Measurements from ENCODE around the gene NINL.

NINL gene

DNA sequence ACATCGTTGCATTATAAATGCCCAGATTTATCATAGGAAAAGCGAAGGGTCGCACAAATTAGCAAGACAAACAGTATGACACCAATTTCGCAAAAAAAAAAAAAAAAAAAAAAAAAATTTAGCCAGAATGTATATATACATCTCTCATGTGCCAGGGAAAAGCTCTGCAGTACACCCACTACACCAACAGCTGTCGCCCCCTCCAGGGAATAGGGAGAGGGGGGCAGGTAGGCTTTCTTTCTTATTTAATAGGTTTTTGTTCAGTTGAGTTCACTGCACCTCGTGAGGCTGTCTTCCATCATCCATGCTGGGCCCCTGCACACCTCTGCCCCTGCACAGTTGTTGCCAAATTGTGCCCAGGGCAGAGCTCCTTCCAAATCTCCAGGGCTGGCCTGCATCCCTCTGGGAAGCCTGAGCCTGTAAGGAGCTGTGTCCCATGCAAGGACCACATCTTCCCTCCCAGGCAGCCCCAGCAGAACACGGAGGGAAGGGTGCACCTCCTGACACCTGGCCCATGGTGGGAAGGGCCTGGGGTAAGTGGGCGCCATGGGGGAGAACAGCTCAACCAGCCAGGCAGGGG, 85.4 kb downstream of the NINL start:
- DNase-seq, result no peak

DNA sequence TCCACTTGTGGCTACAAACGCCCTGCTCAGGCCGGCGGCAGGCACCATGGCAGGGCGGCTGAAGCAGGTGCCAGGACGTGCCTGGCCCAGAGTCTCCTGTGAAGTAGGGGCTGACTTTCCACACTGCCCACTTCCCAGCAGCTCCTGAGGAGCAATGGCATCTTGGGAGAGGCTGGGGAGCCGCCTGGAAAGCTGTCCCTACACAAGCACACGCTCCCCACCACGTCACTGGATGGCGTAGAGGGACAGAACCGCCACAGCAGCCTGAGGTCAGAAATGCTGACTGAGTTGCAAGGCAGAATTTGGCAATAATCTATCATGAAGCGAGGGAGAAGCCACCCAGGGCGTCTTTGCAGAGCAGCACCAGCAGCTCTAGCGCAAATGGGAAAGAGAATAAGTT, 86.3 kb downstream of the NINL start:
- no peak for DNase-seq

DNA sequence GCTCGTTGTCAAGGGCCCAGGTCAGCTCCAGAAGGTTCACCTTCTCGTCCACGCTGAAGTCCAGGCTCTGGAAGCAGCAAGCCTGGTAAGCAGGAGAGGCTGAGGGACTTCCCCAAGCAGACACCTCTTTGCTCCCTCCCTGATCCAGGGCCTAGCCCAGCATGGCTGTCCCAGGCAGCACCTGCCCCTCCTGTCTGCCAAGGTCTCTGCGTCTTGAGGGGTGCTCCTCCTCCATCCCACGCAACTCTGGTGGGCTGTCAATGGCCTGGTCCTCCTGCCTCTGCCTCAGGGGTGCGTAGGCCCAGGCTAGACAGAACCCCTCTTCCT, 87.1 kb downstream of the NINL start:
- no peak for DNase-seq

- DNase-seq, result no peak
These were observed 87.6 kb downstream of the NINL start for GRCh38 chr20:25497586-25498279.

DNA sequence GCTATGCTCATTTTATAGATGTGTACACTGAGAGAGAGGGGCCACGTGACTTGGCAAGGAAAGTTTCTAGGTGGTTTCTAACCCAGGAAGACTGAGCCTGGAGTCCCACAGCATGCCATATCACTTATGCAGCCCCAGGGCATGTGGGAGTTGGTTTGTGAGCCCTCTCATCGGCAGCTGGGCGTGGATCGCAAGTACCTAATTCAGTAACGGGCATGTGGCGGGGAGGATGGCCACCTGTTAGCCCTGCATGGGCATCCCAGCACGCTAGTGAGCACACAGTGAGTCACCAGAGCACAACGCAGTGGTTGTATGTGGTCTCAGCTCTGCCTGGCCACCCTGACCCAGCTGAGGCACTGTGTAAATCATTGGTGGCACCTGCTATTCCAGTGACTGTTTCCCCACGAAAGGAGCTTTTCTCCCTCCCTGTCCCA, 88.3 kb downstream of the NINL start:
- no peak for DNase-seq

DNA sequence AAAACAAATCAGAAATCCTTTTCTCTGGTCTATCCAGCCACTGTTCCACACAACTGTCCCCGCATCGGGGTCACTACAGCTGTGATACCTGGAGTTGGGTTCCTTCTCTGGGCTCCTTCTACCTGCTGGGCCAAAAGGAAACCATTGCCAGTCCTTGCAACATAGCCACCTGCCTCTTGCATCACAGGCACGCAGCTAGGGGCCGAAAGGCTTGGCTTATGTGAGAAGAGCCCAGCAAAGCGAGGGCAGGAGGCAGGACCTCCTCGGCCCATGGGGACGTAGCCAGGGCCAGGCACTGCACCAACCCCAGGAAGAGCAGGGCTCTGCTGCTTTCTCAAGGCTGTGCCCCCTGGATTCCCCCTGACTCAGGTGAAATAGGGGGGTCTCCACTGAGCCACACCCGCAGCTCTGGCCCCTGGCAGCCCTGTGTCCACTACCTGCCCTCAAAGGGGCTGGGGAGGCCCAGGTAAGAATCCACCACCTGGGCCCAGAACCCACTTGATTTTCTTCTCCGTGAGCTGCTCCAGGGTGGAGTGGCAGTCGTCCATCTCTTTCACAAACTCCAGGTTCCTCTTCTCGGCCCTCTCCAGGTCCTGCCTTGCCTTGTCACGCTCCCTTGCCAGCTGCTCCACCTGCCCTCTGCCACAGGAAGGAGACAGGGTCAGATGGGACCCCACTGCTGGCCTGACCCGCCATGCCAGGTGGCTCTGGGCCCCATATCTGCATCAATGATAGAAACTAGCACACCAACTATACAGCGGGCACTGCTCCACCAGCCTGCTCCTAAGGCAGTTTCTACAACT, 89.0 kb downstream of the NINL start:
- no peak for DNase-seq

- DNase-seq, result no peak
These were observed 90.0 kb downstream of the NINL start for GRCh38 chr20:25495189-25495824.

GRCh38 chr20:25494506-25495188, 90.7 kb downstream of the NINL start:
- no peak for DNase-seq

GRCh38 chr20:25493748-25494505, 91.4 kb downstream of the NINL start:
- no peak for DNase-seq

DNA sequence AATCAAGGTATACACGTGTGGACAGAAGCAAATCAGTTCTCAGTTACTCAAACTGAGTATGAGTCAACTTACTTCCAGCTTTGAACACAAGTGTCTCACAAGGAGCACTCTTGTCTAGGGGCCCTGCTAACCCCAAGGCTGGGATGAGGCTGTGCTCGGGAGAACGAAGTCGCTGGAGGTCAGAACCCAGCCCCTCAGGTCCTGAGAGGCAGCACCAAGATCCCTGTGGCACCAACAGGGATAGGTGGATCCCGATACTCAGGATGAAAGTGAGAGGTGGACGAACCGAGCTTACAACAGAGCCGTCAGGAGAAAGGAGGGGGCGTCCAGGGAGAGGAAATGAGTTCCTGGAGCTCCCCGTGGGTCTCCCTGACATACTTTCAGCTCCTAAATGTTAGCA, 92.2 kb downstream of the NINL start:
- DNase-seq, result no peak

DNA sequence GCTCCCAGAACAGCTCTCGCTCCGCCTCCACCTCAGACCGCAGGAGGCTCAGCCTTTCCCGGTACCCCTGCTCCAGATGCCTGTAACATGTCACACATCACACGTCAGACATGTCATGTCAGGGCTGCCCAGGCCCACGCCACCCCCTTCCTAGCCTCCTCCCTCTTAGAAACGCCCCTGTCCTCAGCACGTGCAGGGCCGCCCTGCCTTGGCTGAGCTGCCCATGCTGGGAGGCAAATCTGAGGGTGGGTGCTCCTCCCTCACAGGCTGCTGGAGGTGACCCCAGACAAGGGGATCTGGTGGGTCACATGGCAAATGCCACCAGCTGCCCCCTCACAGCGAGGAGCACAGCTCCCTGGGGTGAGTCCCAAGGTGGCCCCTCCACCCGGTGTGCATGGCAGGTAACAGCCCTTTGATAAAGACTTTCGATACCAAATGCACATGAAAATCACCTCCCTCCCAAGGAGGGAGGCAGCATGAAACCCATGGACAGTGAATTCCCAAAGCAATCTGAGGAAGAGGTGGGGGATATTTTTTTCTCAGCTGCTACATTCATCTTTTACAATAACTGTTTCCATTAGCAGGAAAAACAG, 93.8 kb downstream of the NINL start:
- DNase-seq, result no peak

DNA sequence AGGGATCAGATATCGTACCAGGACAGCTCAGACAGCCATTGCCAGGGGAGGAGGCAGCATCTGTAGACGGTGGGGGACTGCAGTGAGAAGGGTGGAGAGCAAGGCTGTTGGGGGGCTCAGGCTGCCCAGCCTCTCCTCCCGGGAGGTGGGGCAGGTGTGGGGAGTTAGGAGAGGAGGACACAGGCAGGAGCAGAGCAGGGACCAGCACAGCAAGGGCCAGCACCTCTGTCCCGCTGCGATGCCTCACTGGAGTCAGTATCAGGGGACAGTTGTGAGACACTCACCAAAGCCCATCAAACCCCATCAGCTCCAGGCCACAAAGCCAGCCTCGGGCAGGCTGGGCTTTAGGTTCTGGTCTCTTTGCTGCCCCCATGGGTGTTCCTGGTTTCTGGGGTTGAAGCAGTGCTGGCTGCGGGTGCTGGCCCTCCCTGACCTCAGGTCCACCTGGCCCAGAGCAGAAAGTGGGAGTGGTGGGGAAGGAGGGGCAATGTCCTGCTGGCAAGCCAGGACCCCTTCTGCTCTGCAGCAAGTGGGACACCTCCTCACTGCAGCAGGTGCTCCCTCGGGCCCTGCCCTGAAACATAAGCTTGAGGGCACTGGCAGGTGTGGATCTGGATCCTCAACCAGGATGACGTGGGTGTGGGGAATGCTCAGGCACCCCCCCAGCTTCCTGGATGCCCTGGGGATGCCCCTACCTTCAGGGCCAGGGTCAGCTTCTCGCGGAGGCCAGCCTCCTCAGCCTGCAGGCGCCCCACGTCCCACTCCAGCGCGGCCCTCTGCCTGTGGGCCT, 94.5 kb downstream of the NINL start:
- DNase-seq, result no peak

- DNase-seq, result no peak
These were observed 96.0 kb downstream of the NINL start for GRCh38 chr20:25489221-25489871.

DNA sequence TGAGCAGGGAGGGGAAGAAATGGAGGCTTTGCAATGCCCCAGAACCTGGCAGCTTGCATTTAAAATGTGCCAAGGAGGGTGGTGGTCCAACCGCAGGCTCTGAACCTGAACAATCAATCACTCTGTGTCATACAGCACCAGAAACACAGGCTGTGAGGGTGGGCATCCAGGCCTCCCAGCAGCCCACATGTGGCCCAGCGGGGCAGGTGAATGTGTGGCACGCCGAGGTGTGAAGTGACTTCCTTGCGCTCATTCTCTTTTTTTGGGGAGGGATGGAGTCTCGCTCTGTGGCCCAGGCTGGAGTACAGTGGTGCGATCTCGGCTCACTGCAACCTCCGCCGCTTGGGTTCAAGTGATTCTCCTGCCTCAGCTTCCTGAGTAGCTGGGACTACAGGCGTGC, 97.4 kb downstream of the NINL start:
- no peak for DNase-seq

GRCh38 chr20:25487306-25487705, 98.0 kb downstream of the NINL start:
- DNase-seq, result no peak

DNA sequence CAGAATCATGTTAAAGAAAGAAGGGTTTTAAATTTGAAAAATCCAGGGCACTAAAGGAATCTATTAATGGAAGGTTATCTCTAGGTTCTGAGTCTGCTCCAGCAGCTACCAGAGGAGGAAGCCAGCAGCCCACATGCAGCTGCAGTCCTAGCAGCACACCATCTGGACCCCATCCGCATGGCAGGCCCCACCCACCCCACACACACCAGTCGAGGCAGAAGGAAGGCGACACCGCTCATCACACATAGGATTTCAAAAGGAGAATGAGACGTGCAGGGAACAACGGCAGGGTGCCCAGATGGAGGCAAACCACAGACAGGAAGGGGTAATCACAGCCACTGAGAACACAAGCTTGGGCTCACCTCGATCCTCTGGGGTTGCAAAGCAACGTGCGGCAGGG, 99.0 kb downstream of the NINL start:
- no peak for DNase-seq

DNA sequence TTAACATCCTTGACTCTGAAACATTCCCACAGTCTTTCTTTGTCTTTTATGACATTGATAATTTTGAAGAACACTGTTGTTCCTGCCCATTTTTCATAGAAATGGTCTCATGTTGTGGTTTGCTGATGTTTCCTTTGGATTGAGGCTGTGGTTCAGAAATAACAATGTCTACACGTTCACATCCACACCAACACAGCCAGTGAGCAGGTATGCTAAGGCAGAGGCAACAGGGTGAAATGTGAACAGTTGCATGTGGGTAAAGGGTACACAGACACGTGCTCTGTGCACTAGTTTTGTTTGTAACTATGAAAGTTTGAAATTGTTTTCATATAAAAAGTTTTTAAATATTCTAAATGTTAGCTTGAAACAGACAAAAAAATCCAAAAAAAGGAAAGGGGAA, 99.5 kb downstream of the NINL start:
- DNase-seq, result no peak

- no peak for DNase-seq
These were observed 100.3 kb downstream of the NINL start for GRCh38 chr20:25484911-25485511.

DNA sequence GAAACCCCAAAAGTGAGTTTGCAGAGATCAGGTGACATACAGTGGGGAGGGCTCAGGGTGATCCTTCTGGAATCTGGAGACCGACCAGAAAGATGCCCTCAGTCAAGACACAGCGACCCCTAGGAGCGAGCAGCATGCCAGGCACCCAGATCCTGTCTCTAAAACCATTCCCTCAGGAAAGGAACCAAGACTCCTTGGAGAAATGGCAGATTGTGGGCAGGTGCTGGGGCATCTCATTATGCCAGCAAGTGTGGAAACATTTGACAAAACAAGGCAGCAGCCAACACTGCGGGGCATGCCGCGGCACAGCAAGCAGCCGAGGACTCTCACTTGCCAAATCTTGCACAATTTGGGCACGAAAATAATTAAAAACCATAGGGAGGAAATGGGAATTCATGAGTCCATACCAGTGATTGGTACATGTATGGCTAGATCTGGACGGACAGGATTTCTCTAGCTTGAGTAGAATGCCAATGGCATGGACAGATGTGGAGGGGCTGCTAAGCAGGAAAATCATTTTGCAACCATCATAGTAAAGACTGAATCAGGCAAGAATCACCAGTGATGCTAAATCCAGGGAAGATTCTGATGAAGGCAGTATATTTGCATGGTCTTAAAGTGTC, 101.0 kb downstream of the NINL start:
- DNase-seq, result no peak

All from AML-193 (cell line).